Activated B cell treated with CpG ODN at 0.5 μM for 24 hours (primary cell): ENCODE measurements around the gene MYBPC3. TPM values are rescaled to one million over a fixed set of nuclear protein-coding genes. Genes with fewer than 3 reads are reported as not detected.
"Not testable (repeated sequence)": the region's sequence is repeated elsewhere in the genome, so short reads cannot be mapped to it uniquely, and the experiment has no call there.

Experiments used
- ATAC-seq: fragments of 200-7000 bp; cut with Tn5 transposase; one replicate; pipeline ENCODE4 v1.10.0; 2021; ENCODE audit warnings: low read depth, mild to moderate bottlenecking, moderate library complexity
- CTCF ChIA-PET: fragments of 350-600 bp; sonication (Branson Sonifier 250); formaldehyde crosslinking; loops from one replicate; lab custom pipeline; 2021; ENCODE audit warnings: antibody characterized with exemption; lab: Charles Lee
- POLR2A ChIA-PET: fragments of 350-600 bp; sonication (Branson Sonifier 250); formaldehyde crosslinking; loops from one replicate; lab custom pipeline; 2021; ENCODE audit warnings: antibody characterized with exemption; lab: Charles Lee
- DNase-seq: peaks from one replicate; pipeline ENCODE4 v3.0.0; 2022
- H3K27ac Mint-ChIP-seq: one replicate; pipeline ENCODE4 v1.8.0; 2020; ENCODE audit warnings: mixed read lengths
- H3K27me3 Mint-ChIP-seq: one replicate; pipeline ENCODE4 v1.8.0; 2021; ENCODE audit warnings: mixed read lengths
- H3K36me3 Mint-ChIP-seq: one replicate; pipeline ENCODE4 v1.8.0; 2021; ENCODE audit warnings: low read depth, mixed read lengths
- H3K4me1 Mint-ChIP-seq: one replicate; pipeline ENCODE4 v1.8.0; 2021; ENCODE audit warnings: mixed read lengths
- H3K4me3 Mint-ChIP-seq: one replicate; pipeline ENCODE4 v1.8.0; 2020; ENCODE audit warnings: mild to moderate bottlenecking, mixed read lengths
- H3K9me3 Mint-ChIP-seq: one replicate; pipeline ENCODE4 v1.8.0; 2020; ENCODE audit warnings: mixed read lengths
- CTCF ChIP-seq: fragments of 200-600 bp; IDR thresholded peaks from one replicate; pipeline ENCODE4 v1.8.0; 2022; ENCODE audit warnings: antibody characterized with exemption, mild to moderate bottlenecking
- intact Hi-C: fragments of 100-400 bp; cut with micrococcal nuclease; formaldehyde crosslinking; loops from one replicate; pipeline ENCODE4 v1.15.1; 2024
- total RNA-seq: library from RNA; stranded (reverse); gene quantifications from 2 replicates; pipeline ENCODE4 v1.2.3, GENCODE V29; 2022

Gene MYBPC3
- total RNA-seq, 1 donor from 2014 or later = 0.69 TPM

- intact Hi-C loops = no loop called here
- ChIA-PET POLR2A (no interaction called here), CTCF (no interaction called here)
- H3K27me3 Mint-ChIP-seq = no peaks in the 10 kb centered on the region
- H3K4me1 Mint-ChIP-seq = peaks cover 14% of the 10 kb centered on the region
- H3K4me3 Mint-ChIP-seq = no peak overlapping the region
- no peak for ATAC-seq
- DNase-seq = no peak
- peaks cover 57% of the 10 kb centered on the region for H3K36me3 Mint-ChIP-seq
- H3K27ac Mint-ChIP-seq = peak overlapping the region; percentile 3
- no peak for TF ChIP-seq CTCF
- H3K9me3 Mint-ChIP-seq = no peaks in the 10 kb centered on the region
Observed at GRCh38 chr11:47317064-47317828, 35.3 kb downstream of the MYBPC3 start.

- H3K9me3 Mint-ChIP-seq, CTCF ChIA-PET, H3K4me3 Mint-ChIP-seq, ATAC-seq, POLR2A ChIA-PET, DNase-seq, intact Hi-C loops, H3K27ac Mint-ChIP-seq, H3K27me3 Mint-ChIP-seq: not testable (repeated sequence)
- Mint-ChIP-seq H3K4me1 (peaks cover 14% of the 10 kb centered on the region), H3K36me3 (peaks cover 56% of the 10 kb centered on the region)
Observed at GRCh38 chr11:47316501-47316900, 36.0 kb downstream of the MYBPC3 start.

- ChIA-PET POLR2A (interaction anchor here (1.0 kb wide), 1 partner anchor 101 kb away, joined by 4 read pairs; no protein-coding TSS in a partner anchor), CTCF (no interaction called here)
- Mint-ChIP-seq H3K4me1 (peaks cover 14% of the 10 kb centered on the region), H3K36me3 (peaks cover 64% of the 10 kb centered on the region), H3K4me3 (no peak overlapping the region), H3K27me3 (no peaks in the 10 kb centered on the region), H3K9me3 (no peaks in the 10 kb centered on the region), H3K27ac (no peak overlapping the region)
- intact Hi-C loops = no loop called here
- DNase-seq (no peak), ATAC-seq (no peak)
- no peak for TF ChIP-seq CTCF
Observed at GRCh38 chr11:47314992-47315391, 37.5 kb downstream of the MYBPC3 start.

- ChIA-PET CTCF (interaction anchor here (0.6 kb wide), 1 partner anchor 421 kb away, joined by 3 read pairs; no protein-coding TSS in a partner anchor), POLR2A (no interaction called here)
- DNase-seq = no peak
- H3K27ac Mint-ChIP-seq = no peak overlapping the region
- ATAC-seq = no peak
- no peak overlapping the region for H3K4me3 Mint-ChIP-seq
- TF ChIP-seq CTCF = no peak
- H3K36me3 Mint-ChIP-seq = peaks cover 89% of the 10 kb centered on the region
- peaks cover 3% of the 10 kb centered on the region for H3K9me3 Mint-ChIP-seq
- no peaks in the 10 kb centered on the region for H3K4me1 Mint-ChIP-seq
- intact Hi-C loops = no loop called here
- no peaks in the 10 kb centered on the region for H3K27me3 Mint-ChIP-seq
Observed at GRCh38 chr11:47308050-47308823, 44.3 kb downstream of the MYBPC3 start.

GRCh38 chr11:47306484-47306844 lies 46.0 kb downstream of the MYBPC3 start:
- Mint-ChIP-seq H3K9me3 (peaks cover 9% of the 10 kb centered on the region), H3K27me3 (no peaks in the 10 kb centered on the region), H3K36me3 (peaks cover 91% of the 10 kb centered on the region), H3K27ac (no peak overlapping the region), H3K4me3 (no peak overlapping the region), H3K4me1 (no peaks in the 10 kb centered on the region)
- DNase-seq (no peak), ATAC-seq (no peak)
- ChIA-PET CTCF (no interaction called here), POLR2A (interaction anchor here (1.0 kb wide), 1 partner anchor 27 kb away, joined by 3 read pairs; no protein-coding TSS in a partner anchor)
- intact Hi-C loops = no loop called here
- no peak for TF ChIP-seq CTCF
